HEK293T (cell line): ENCODE measurements around the gene KRTAP17-1.

ENCODE experiments used
- ARNT ChIP-seq: fragments of 450-650 bp; IDR thresholded peaks from 2 replicates; pipeline ENCODE4 v1.6.1; 2017; ENCODE audit warnings: mild to moderate bottlenecking
- BHLHE40 ChIP-seq: fragments of 450-650 bp; IDR thresholded peaks from 2 replicates; pipeline ENCODE4 v1.6.1; 2016; ENCODE audit warnings: mild to moderate bottlenecking, moderate library complexity, borderline replicate concordance
- ELF4 ChIP-seq: fragments of 450-650 bp; IDR thresholded peaks from 2 replicates; pipeline ENCODE4 v1.6.1; 2017; ENCODE audit warnings: antibody characterized with exemption
- FOXA1 ChIP-seq: fragments of 450-650 bp; IDR thresholded peaks from 2 replicates; pipeline ENCODE4 v1.6.1; 2016; ENCODE audit warnings: mild to moderate bottlenecking
- FOXK2 ChIP-seq: fragments of 450-650 bp; IDR thresholded peaks from 2 replicates; pipeline ENCODE4 v1.6.1; 2016; ENCODE audit warnings: mild to moderate bottlenecking
- FOXM1 ChIP-seq: fragments of 450-650 bp; IDR thresholded peaks from 2 replicates; pipeline ENCODE4 v1.6.1; 2017; ENCODE audit warnings: mild to moderate bottlenecking, borderline replicate concordance
- HDGF ChIP-seq: fragments of 450-650 bp; IDR thresholded peaks from 2 replicates; pipeline ENCODE4 v1.6.1; 2017; ENCODE audit warnings: antibody characterized with exemption, borderline replicate concordance
- LEF1 ChIP-seq: fragments of 450-650 bp; IDR thresholded peaks from 2 replicates; pipeline ENCODE4 v1.6.1; 2017; ENCODE audit warnings: mild to moderate bottlenecking, borderline replicate concordance
- NFRKB ChIP-seq: fragments of 450-650 bp; IDR thresholded peaks from 2 replicates; pipeline ENCODE4 v1.6.1; 2016; ENCODE audit warnings: mild to moderate bottlenecking, moderate library complexity
- SP1 ChIP-seq: fragments of 450-650 bp; IDR thresholded peaks from 2 replicates; pipeline ENCODE4 v1.6.1; 2017
- TARDBP ChIP-seq: fragments of 450-650 bp; IDR thresholded peaks from 2 replicates; pipeline ENCODE4 v1.6.1; 2016
- ZNF384 ChIP-seq: fragments of 450-650 bp; IDR thresholded peaks from 2 replicates; pipeline ENCODE4 v1.6.1; 2016

- no peak for TF ChIP-seq ARNT
- no peak for TF ChIP-seq ZNF384
- no peak for TF ChIP-seq BHLHE40
- no peak for TF ChIP-seq SP1
- no peak for TF ChIP-seq ELF4
- no peak for TF ChIP-seq HDGF
- no peak for TF ChIP-seq FOXM1
- no peak for TF ChIP-seq NFRKB
- no peak for TF ChIP-seq FOXA1
- TF ChIP-seq FOXK2 = no peak
- TF ChIP-seq LEF1 = no peak
- TF ChIP-seq TARDBP = no peak
These were observed 12.5 kb downstream of the KRTAP17-1 start for GRCh38 chr17:41302981-41303380.
